GM21529 (cell line): ENCODE results near the gene RNF115.
"Not testable (repeated sequence)": the region's sequence is repeated elsewhere in the genome, so short reads cannot be mapped to it uniquely, and the experiment has no call there.

Source experiments
- ATAC-seq: cut with Tn5 transposase; IDR thresholded peaks from one replicate; pipeline ENCODE4 v1.9.1; 2021; ENCODE audit not compliant: unreplicated experiment

Gene RNF115

DNA sequence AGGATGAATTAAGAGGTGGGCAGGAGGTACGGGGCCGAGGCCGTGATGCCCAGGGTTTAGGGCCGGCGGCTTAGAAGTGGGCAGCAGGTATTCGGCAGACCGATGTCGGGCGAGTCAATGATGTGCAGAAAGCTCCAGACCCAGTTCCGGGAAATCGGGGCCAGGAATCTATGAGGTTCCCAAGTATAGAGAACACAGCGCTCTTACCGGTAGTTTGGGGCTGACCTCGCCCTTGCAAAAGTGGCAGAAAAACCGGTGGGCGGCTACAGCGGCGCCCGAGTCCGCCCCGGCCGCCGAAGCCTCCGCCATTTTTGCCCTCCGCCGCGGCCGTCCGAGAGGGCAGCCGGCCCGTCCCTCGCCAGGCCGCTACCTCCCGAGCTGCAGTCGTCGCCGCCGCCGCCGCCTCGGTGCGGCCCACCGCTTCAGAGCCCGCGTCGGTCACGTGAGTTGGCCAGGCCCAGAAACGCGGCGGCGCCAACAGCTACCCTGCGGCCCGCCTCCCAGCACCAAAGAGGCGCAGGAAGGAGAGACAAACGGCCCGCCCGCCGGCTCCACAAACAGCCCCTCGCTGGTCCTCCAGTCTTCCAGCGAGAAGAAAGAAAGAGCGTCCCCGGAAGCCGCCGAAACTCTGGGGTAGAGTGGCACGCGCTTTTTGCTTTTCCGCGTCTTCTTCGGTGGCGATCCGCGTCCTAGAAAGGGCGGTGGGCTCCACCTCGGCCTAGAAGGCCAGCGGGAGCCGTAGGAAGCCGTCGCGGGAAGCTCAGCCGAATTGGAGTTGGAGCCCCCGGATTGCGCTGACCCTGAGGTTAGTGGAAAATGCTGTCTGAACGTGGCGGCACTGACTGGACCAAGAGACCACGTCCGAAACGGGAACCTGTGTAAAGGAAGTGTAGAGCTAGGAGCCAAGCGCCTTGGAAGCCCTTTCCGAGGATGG, at the start of gene RNF115, which contains the start of gene POLR3C:
Gene RNF115, minus strand, starts transcription at position 531 of the 934 bp plus-strand sequence. Its CDS starts 222 bp downstream, at position 309.
Gene POLR3C, plus strand, starts transcription at position 636 of the 934 bp plus-strand sequence. CDS start 1,577 bp downstream, outside the sequence.
- peak; percentile 82 for ATAC-seq

DNA sequence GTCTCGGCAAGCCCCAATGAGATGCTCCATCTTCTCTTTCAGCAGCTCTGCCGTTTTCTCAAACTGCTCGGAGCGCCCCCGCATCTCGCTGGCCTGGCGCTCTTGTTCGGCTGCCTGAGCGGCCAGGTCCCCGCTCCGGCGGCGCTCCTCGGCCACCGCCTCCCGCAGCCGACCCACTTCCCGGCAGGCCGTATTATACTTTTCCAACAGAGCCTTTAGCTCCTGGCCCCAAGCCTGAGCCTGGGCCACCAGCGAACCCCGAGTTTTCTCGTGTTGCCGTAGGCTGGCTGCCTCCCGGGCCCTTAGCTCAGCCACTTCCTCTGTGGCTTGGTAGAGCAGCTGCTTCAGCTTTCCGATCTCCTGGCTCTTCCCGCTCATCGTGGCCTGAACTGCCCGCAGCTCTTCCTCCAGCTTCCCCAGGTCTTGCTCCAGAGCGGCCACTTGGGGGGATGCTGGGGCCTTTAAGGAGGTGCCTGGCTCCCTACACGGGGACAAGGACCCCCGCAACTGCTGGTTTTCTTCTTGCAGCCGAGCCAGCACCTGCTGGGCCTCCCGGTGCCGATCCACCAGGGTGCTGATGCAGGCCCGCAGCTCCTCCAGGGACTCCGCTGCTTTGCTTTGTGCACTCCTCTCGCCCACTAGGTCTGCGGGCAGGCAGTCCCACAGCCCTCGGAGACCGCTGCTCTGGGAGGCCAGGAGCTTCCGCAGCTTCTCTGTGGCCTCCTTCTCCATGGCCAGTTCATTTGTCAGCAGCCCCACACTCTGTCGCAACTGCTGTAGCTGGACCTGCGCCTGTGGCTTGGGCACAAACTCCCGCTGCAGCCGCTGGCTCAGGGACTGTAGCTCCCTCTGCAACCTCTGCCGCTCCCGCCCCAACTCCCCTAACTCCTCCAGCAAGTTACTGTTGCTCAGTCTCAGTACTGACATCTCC, 48.4 kb upstream of the RNF115 start:
- ATAC-seq = no peak

DNA sequence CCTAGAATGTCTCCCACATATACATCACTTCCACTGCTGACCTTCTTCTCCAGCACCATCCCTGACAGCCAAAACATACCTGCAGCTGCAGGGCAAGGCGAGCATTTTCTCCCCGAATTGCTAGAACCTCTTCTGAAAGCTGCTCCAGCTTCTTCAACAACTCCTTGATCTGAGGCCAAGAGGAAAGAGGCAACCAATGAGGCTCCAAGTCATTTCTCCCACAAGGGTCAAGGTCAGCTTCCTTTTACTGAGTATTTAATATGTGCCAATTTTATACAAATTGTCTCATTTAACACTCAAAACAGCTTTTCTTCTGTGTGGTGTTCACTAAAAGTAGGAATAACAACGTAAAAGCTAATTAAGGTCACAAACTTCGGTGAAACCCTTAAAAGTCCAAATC, 44.3 kb upstream of the RNF115 start:
- ATAC-seq = no peak

DNA sequence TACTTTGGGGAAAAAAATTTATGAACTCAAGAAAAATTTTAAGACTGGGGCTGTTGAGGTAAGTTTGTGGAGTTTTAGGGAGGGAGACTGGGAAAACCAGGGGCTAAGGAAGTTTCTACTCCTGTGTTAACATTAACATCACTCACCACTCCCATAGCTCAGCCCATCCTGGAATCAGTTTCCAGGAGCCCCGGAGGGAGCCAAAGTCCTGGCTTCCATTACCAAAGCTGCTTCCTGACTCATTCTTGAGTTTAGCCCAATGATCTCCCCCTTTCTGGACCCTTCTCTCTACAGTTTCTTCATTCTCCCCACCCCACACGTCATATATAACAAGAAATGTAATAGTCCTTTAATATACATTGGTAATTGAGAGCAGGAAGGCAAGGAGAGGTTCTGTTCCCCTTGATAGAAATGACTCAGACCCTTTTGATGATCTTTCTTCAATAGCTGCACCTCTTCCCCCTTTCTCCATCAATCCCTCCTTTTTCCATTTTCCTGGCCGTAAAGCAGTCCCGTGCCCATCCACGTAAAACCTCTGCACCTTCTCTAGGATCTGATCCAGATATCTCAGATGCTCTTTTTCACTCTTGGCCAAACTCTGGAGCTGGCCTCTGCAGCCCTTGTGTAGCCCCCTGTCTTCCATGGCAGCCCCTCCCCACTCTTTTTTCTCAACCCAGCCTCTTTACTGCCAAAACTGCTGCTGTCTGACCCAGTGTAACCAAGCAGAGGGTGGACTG, 39.6 kb upstream of the RNF115 start:
- no peak for ATAC-seq

DNA sequence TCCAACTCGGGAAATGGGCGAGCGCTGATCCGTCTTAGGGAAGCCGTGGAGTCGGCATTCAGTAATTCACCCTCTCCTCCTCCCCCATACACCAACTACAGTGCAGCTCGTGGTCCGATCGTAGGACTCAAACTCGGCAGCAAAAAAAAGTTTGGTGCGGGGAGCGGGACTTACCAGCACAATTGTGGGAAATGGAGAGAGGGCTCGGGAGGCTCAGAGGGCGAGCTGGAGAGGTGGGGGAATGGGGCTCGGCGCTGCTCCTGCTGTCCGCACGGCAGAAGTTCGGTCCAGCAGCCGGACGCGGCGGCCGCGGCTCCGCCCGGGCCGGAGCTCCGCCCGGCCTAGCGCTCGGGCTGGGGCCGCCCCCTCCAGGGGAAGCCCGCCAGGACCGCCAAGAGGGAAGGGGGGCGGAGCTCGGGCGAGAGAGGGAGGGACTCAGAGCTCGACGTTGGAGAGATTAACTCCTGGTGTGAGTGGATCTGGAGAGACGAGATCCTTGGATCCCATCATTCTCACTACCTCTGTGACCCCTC, 35.7 kb upstream of the RNF115 start:
- ATAC-seq = peak; percentile 79

DNA sequence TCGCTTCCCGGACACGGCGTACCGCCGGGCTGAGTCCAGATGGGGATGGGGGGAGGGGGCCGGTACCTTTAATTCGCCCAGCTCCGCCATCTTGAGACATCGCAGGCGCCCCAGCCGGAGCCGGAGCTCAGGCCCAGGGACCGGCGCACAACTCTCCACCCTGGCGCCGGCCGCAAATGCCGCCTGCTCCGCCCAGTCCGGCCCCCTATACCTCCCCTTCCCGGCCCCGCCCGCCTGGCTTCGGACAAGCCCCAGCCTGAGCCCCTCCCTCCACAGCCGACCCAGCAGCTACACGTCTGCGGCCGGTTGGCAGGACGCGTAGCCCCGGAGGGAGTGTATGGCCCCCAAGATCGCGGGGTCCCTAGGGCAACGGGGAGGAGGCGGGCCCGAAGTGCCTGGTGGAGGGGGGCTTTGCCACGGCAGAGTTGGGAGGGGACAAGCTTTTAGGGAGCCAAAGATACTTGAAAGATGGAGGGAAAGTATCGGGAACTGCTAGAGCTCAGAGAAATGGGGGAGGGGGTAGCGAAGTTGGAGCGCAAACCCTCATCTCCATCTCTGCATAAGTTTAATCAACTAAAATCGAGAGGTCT, 35.1 kb upstream of the RNF115 start, which contains the start of gene PIAS3:
Gene PIAS3, minus strand, starts transcription at position 181 of the 590 bp plus-strand sequence. Its CDS starts 91 bp downstream, at position 90.
- peak; percentile 73 for ATAC-seq

DNA sequence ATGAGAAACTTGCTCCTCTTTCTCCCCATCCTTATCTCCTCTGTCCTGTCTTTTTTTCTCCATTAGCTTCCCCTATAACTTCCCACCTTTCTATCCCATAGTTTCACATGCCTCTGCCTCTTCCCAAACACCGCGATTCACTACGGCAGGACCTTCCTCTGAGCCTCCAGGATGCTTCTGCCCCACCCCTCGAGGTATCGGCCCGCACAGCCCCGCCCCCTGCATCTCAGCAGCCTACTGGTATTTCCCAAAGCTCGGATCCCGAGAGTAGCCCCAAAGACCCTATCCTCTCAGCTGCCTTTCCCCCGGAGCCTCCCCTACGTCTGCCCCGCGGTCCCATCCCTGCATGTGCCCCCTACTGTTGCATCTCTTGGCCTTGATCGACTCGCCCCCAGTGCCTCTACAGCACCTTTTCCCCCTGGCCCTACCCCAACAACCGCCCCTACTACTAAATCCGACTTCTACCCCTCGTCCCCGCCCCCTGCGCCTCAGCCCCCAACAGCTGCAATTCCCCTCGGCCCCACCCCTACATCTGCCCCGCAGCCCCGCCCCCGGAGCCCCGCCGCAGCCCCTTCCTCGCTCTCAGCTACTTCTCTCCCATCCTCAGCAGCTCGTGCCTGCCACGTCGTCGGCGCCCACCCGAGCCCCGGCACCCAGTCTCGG, 34.5 kb upstream of the RNF115 start:
- peak; percentile 5 for ATAC-seq

DNA sequence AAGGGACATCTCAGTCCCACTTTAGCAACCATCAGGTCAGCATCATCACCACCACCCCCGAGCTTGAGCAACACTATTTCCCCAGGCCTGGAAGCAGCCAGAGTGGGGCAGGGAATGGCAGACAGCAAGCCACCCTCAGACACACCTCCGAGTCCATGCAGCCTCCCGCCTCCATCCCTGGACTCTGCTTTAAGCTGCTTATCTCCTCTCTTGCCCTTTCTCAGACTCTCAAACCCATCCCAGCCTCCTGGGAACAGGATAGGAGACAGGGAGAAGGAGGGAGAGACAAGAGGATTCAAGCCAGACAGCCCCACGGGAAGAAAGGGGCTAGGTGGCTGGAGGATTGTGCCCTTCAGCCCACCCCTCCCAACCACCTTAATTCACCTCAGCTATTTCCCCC, 33.3 kb upstream of the RNF115 start:
- ATAC-seq = no peak

DNA sequence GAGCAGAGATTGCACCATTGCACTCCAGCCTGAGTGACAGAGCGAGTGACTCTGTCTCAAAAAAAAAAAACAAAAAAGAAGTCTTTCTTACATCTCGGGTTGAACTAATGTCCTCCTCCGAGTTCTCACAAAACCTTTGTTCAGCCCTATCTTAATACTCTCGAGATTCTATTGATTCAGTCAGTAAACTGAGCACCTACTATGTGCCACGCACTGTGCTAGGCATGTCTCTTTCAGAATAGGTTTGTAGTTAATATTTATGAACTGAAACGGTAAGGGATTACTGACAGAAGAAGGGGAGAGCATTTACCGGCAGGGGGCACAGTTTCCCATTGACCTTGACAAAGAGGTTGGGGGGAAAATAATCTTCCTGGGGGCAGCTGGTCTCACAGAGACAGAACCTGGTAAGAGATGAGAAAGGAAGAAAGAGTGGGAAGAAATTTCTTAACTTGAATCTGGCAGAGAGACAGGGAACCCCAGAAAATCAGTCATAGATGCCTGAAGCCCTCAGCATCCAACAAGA, 31.6 kb upstream of the RNF115 start:
- no peak for ATAC-seq

DNA sequence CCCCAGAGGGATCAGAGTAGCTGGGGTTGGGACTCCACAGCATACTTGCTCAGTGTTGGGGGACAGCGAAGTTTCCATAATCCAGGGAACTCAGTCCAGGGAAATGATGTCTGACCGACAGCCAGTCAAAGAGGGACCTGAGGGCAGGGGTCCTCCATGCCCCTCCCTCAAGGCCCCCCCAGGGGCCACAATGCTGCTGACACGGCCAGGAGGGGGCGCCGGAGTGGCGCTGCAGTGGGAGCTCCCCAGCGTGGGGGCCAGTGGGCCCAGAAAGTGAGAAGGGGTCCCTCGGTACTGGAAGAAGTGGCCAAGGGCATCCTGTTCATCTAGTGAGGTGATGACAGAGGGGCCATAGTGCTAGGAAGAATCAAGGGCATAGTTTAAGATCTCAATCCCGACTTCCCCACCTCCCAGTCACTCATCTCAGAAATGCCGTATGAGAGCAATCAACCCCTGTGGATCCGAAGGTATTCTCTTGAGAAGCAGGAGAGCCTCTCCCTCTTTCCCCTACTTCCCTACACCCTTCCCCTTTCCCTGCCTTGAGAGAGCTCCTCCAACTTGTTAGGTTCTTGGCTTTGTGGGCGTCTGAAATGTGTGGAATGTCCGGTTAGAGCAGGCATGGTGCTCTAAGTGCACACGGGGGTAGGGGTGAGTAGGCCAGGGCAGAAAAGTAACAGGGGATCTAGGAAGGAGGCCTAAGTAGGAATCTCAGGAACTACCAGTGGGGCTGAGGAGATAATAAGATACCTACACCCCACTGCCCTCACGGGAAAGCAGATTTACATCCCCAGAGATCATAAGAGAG, 25.7 kb upstream of the RNF115 start:
- no peak for ATAC-seq

DNA sequence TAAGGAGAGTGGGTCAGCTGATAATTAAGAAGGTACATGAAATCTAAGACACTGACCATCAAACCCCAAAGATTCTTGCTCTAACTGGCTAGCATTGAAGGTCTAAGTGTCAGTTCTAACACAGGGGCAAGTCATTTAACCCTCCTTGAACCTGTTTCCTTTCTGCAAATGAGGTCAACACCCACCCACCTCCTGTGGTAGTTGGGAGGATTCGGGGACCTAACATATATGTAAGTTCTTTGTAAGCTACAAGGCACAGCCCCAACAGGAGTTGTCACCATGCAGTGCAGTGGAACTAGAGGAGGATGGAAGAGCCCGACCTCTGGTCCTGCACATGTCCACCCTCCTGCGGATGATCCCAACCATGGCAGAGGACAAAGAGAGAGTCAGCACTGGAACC, 23.9 kb upstream of the RNF115 start:
- ATAC-seq = no peak

DNA sequence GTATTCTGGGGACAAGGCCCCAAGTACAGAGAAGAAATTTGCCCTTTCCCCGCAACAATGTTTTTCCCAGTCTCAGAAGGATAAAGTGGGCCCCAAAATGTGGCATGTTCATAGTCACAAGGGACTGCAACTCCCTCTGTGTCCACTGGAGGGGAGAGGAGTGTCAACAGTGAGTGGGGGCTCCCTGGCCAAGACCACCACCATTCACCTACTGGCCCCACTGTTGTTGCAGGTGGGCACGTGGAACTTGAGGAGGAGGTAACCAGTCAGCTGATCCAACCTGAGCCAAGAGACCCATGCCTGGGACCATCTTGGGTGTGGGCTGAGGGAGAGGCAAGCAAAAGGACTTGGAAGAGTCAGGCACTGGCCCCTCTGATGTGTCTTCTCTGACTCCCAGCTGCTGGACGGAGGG, 22.3 kb upstream of the RNF115 start:
- no peak for ATAC-seq

DNA sequence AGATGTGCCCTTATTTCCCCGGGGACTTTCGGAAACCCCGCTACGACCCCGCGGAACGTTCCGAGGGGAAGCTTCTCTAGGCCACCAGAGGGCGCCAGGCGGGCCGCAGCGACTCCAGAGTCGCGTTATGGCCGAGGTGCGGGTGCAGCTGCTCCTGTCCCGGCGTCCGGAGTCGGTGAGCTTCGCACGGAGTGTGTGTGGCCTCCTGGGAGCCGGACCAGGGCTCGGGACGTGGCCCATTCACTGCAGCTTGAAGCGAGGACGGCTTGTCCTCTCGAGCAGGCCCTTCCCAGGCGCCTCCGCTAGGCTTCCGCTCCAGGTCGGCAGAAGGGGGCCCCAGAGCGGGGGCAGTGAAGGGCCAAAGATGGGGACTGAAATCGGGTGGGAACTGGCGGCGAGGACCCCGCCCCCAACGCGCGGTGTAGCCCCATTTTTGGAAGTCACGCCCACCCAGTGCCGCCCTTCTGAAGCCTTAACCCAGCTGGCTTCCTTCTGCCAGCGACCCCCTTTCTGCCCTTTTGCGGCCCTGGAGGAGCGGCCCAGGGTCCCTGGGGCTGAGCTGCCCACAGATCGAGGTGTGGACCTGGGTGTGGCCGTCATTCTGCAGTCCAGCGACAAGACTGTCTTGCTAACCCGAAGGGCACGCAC, 21.7 kb upstream of the RNF115 start, which contains the start of gene NUDT17:
Gene NUDT17, plus strand, starts transcription at position 117 of the 648 bp plus-strand sequence. Its CDS starts 11 bp downstream, at position 128.
- peak; percentile 71 for ATAC-seq

DNA sequence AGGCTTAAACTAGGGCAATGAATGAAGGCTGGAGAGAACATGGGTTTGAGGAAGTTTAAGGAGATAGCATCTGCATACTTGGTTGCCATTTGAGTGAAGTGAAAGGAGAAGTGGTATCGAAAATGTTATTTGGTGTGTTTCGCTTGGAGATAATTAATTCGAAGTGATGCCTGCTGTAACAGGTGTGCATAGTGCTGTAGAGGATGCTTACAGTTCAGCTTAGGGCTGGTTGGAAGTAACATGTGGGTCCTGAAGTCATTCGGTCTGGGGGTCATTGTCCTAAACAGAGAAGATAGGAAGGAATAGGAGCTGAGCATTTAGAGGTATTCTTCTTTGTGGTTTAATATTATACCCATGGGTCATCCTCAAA, 21.2 kb upstream of the RNF115 start:
- peak; percentile 80 for ATAC-seq

DNA sequence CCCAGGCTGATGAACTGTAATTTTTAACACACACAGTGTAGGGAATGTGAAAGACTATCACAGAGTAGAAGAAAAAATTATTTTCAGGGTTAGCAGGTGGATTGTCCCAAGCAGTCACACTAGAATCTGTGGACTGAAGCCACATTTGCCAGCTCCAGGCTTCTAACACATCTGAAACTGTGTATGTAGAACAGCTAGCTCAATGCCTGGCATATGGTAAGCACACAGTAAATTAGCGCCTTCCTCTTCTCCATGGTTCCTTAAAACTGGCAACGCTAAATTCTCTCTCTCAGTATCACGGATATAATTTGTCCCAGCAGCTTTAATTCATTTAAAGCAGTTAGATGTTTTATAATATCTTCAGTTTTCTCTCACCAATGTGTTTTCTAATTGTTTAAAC, 19.1 kb upstream of the RNF115 start:
- no peak for ATAC-seq

DNA sequence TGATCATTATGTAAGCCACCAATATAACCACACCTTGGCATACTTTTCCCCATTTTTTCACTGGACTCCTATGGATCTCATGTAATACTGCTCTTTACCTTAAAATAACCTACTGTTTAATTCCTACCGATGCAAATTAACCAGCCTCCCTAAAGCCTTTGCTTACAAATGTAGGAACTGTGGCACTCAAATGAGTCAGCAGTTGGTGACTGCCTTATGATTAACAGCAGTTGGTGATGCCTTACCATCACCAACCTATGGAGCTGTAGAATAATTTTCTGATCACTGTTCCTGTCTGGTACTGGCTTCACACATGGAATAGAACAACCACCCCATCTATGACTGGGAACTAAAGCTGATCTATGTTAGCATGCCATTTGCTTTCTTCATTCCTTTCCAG, 13.8 kb upstream of the RNF115 start:
- ATAC-seq = no peak

DNA sequence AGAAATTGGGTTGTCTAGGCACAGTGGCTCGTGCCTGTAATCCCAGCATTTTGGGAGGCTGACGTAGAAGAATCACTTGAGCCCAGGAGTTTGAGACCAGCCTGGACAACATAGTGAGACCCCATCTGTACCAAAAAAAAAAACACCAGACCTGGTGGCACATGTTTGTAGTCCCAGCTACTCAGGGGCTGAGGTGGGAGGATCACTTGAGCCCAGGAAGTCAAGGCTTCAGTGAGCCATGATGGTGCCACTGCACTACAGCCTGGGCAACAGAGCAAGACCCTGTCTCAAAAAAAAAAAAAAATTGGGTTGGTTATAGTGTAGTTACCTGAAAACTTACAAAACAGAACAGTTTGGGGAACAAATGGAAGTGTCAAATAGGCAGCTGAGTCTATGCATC, 6.9 kb upstream of the RNF115 start:
- ATAC-seq = not testable (repeated sequence)
